ENCODE results near the gene WRNIP1. TPM values are rescaled to one million over a fixed set of nuclear protein-coding genes. Genes with fewer than 3 reads are reported as not detected.

WRNIP1 gene
- total and polyA plus RNA-seq, 7 experiments from 2014 or later, result 21.8 to 61.8 (median 37.8) TPM

- ChIA-PET POLR2A (interaction anchor here (0.6 to 1.9 kb wide), 3 partner anchors 8 to 13 kb away, joined by 3 to 8 read pairs (median 4); no protein-coding TSS in a partner anchor), CTCF (no interaction called here)
- Histone ChIP-seq H3K4me3 (ENCODE audit: low read length) (no peak overlapping the region), H3K27me3 (ENCODE audit: control insufficient read depth in 2 of 2, insufficient read depth in 2 of 2, low read length in 2 of 2) (no peaks in the 10 kb centered on the region), H3K36me3 (ENCODE audit: control insufficient read depth in 2 of 3, insufficient read depth in 3 of 3, low read length in 3 of 3) (no peaks in the 10 kb centered on the region), H3K9me3 (ENCODE audit: control insufficient read depth in 2 of 3, low read length in 3 of 3) (no peaks in the 10 kb centered on the region), H3K4me1 (ENCODE audit: control insufficient read depth in 2 of 2, insufficient read depth in 2 of 2, low read length in 2 of 2) (no peaks in the 10 kb centered on the region), H3K27ac (ENCODE audit: low read depth, low read length) (no peak overlapping the region)
- no peaks in the 10 kb centered on the region for H3K9me3 Mint-ChIP-seq
- no peaks in the 10 kb centered on the region for H3K27me3 Mint-ChIP-seq
- peaks cover 0 to 26% (median 12%) of the 10 kb centered on the region in 5 donors for H3K36me3 Mint-ChIP-seq
- H3K4me3 Mint-ChIP-seq, result no peak overlapping the region
- intact Hi-C loops (cut with micrococcal nuclease), result no loop called here
- DNase-seq (no peak), ATAC-seq (no peak)
- H3K27ac Mint-ChIP-seq, result no peak overlapping the region
- H3K4me1 Mint-ChIP-seq, result peaks cover 2 to 13% (median 6%) of the 10 kb centered on the region in 7 donors
These were observed 61.9 kb downstream of the WRNIP1 start for GRCh38 chr6:2827142-2827541.

DNA sequence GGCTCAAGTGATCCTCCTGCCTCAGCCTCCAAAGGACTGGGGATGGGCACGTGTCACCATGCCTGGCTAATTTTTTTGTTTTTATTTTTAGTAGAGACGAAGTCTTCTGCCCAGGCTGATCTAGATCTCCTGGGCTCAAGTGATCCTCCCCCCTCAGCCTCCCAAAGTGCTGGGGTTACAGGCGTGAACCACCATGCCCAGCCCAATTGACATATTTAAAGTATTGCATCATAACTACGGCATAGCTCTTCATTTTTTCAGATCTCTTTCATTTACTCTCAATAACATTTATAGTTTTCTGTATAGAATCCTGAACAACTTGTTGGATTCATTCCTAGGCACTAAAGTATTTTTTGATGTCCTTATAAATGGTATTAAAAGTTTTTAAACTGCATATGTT lies 63.4 kb downstream of the WRNIP1 start:
- POLR2A ChIA-PET, result interaction anchor here (0.6 to 1.9 kb wide), 4 partner anchors 9 to 51 kb away, joined by 3 to 8 read pairs (median 4); partner anchors contain the start of gene SERPINB1
- CTCF ChIA-PET, result interaction anchor here (1.2 to 1.3 kb wide), 2 partner anchors 104 to 158 kb away, joined by 3 to 4 read pairs; no protein-coding TSS in a partner anchor
- Histone ChIP-seq H3K4me3 (ENCODE audit: low read length) (no peak overlapping the region), H3K27ac (ENCODE audit: low read depth, low read length) (no peak overlapping the region), H3K9me3 (ENCODE audit: control insufficient read depth in 2 of 3, low read length in 3 of 3) (no peaks in the 10 kb centered on the region), H3K4me1 (ENCODE audit: control insufficient read depth in 2 of 2, insufficient read depth in 2 of 2, low read length in 2 of 2) (no peaks in the 10 kb centered on the region), H3K36me3 (ENCODE audit: control insufficient read depth in 2 of 3, insufficient read depth in 3 of 3, low read length in 3 of 3) (peaks cover 0 to 8% (median 0%) of the 10 kb centered on the region in 3 experiments), H3K27me3 (ENCODE audit: control insufficient read depth in 2 of 2, insufficient read depth in 2 of 2, low read length in 2 of 2) (no peaks in the 10 kb centered on the region)
- ATAC-seq (no peak), DNase-seq (no peak)
- Mint-ChIP-seq H3K36me3 (peaks cover 0 to 27% (median 9%) of the 10 kb centered on the region in 5 donors), H3K4me1 (peaks cover 2 to 13% (median 6%) of the 10 kb centered on the region in 7 donors), H3K27me3 (no peaks in the 10 kb centered on the region), H3K4me3 (no peak overlapping the region), H3K27ac (no peak overlapping the region), H3K9me3 (no peaks in the 10 kb centered on the region)
- intact Hi-C loops (cut with micrococcal nuclease), result no loop called here

DNA sequence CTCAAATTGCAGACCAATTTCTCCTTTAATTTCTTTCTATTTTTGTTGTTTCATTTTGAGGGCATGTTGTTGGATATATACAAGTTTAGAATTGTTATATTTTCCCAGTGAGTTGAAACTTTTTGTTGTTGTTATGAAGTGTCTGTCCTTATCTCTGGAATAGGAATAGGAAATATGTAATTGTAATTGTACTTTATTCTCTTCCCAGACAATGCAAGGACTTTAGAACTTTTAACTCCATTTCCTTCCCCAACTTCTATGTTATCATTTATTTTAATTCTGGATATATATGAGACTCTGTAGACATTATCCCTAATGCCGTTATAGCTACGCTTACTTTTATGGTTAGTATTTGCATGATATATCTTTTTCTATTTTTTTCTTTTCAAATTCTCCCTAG lies 64.1 kb downstream of the WRNIP1 start:
- no peak overlapping the region for H3K27ac Mint-ChIP-seq
- H3K9me3 Mint-ChIP-seq, result no peaks in the 10 kb centered on the region
- intact Hi-C loops (cut with micrococcal nuclease), result no loop called here
- no peaks in the 10 kb centered on the region for H3K9me3 ChIP-seq (ENCODE audit: control insufficient read depth in 2 of 3, low read length in 3 of 3)
- no peak overlapping the region for H3K4me3 ChIP-seq (ENCODE audit: low read length)
- POLR2A ChIA-PET, result interaction anchor here (1.2 to 1.9 kb wide), 3 partner anchors 8 to 13 kb away, joined by 3 to 8 read pairs (median 4); partner anchors contain the start of gene SERPINB1
- H3K27me3 ChIP-seq (ENCODE audit: control insufficient read depth in 2 of 2, insufficient read depth in 2 of 2, low read length in 2 of 2), result no peaks in the 10 kb centered on the region
- H3K4me1 Mint-ChIP-seq, result peaks cover 5 to 14% (median 7%) of the 10 kb centered on the region in 7 donors
- peaks cover 5 to 33% (median 14%) of the 10 kb centered on the region in 5 donors for H3K36me3 Mint-ChIP-seq
- CTCF ChIA-PET, result interaction anchor here (1.2 to 1.3 kb wide), 2 partner anchors 104 to 158 kb away, joined by 3 to 4 read pairs; no protein-coding TSS in a partner anchor
- H3K27ac ChIP-seq (ENCODE audit: low read depth, low read length), result no peak overlapping the region
- H3K4me3 Mint-ChIP-seq, result no peak overlapping the region
- H3K36me3 ChIP-seq (ENCODE audit: control insufficient read depth in 2 of 3, insufficient read depth in 3 of 3, low read length in 3 of 3), result peaks cover 0 to 15% (median 0%) of the 10 kb centered on the region in 3 experiments
- no peak for ATAC-seq
- no peaks in the 10 kb centered on the region for H3K27me3 Mint-ChIP-seq
- H3K4me1 ChIP-seq (ENCODE audit: control insufficient read depth in 2 of 2, insufficient read depth in 2 of 2, low read length in 2 of 2), result no peaks in the 10 kb centered on the region
- no peak for DNase-seq

GRCh38 chr6:2830183-2830582 lies 65.0 kb downstream of the WRNIP1 start:
- Mint-ChIP-seq H3K36me3 (peaks cover 8 to 38% (median 23%) of the 10 kb centered on the region in 5 donors), H3K27me3 (no peaks in the 10 kb centered on the region), H3K4me1 (peaks cover 10 to 23% (median 13%) of the 10 kb centered on the region in 7 donors), H3K9me3 (peaks cover 0 to 1% (median 0%) of the 10 kb centered on the region in 11 donors), H3K4me3 (no peak overlapping the region), H3K27ac (peak overlapping the region in 1 of 9 donors; percentile 22)
- ChIA-PET POLR2A (no interaction called here), CTCF (no interaction called here)
- H3K27me3 ChIP-seq (ENCODE audit: control insufficient read depth in 2 of 2, insufficient read depth in 2 of 2, low read length in 2 of 2), result no peaks in the 10 kb centered on the region
- H3K4me1 ChIP-seq (ENCODE audit: control insufficient read depth in 2 of 2, insufficient read depth in 2 of 2, low read length in 2 of 2), result no peaks in the 10 kb centered on the region
- H3K4me3 ChIP-seq (ENCODE audit: low read length), result no peak overlapping the region
- no peaks in the 10 kb centered on the region for H3K9me3 ChIP-seq (ENCODE audit: control insufficient read depth in 2 of 3, low read length in 3 of 3)
- no peak overlapping the region for H3K27ac ChIP-seq (ENCODE audit: low read depth, low read length)
- intact Hi-C loops (cut with micrococcal nuclease), result no loop called here
- no peak for DNase-seq
- no peak for ATAC-seq
- peaks cover 0 to 24% (median 0%) of the 10 kb centered on the region in 3 experiments for H3K36me3 ChIP-seq (ENCODE audit: control insufficient read depth in 2 of 3, insufficient read depth in 3 of 3, low read length in 3 of 3)

DNA sequence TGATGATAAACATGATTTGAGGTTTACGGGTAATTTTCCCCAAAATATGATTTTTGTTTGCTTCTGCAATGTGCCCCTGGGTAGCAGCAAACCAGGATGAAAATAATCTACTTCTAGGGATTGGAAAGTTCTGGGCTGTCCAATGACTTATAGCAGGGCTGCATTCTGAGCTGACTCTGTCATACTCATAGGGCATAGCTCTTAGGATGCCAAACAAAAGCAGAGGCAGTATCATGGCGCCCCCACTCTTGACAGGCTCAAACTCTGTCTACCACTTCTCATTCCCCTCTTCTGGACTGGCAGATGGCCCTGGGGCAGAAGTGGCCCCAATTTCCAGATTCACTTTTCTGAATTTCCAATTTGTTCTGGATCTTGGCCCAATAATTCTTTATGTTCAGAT lies 66.2 kb downstream of the WRNIP1 start:
- Mint-ChIP-seq H3K4me3 (no peak overlapping the region), H3K27ac (peak overlapping the region in 2 of 9 donors; percentile 36 to 45), H3K36me3 (peaks cover 13 to 49% (median 34%) of the 10 kb centered on the region in 5 donors), H3K27me3 (no peaks in the 10 kb centered on the region), H3K4me1 (peaks cover 13 to 28% (median 20%) of the 10 kb centered on the region in 7 donors), H3K9me3 (peaks cover 0 to 1% (median 0%) of the 10 kb centered on the region in 11 donors)
- ATAC-seq, result no peak
- Histone ChIP-seq H3K27ac (ENCODE audit: low read depth, low read length) (no peak overlapping the region), H3K4me3 (ENCODE audit: low read length) (no peak overlapping the region), H3K27me3 (ENCODE audit: control insufficient read depth in 2 of 2, insufficient read depth in 2 of 2, low read length in 2 of 2) (no peaks in the 10 kb centered on the region), H3K36me3 (ENCODE audit: control insufficient read depth in 2 of 3, insufficient read depth in 3 of 3, low read length in 3 of 3) (peaks cover 0 to 35% (median 11%) of the 10 kb centered on the region in 3 experiments), H3K4me1 (ENCODE audit: control insufficient read depth in 2 of 2, insufficient read depth in 2 of 2, low read length in 2 of 2) (no peaks in the 10 kb centered on the region), H3K9me3 (ENCODE audit: control insufficient read depth in 2 of 3, low read length in 3 of 3) (no peaks in the 10 kb centered on the region)
- ChIA-PET CTCF (interaction anchor here (0.6 to 1.7 kb wide), 2 partner anchors 14 to 105 kb away, joined by 3 to 5 read pairs; no protein-coding TSS in a partner anchor), POLR2A (no interaction called here)
- no peak for DNase-seq
- intact Hi-C loops (cut with micrococcal nuclease), result no loop called here

GRCh38 chr6:2834262-2834661 lies 69.1 kb downstream of the WRNIP1 start:
- no peak overlapping the region for H3K27ac ChIP-seq (ENCODE audit: low read depth, low read length)
- Mint-ChIP-seq H3K4me3 (no peak overlapping the region), H3K36me3 (peaks cover 13 to 62% (median 44%) of the 10 kb centered on the region in 5 donors), H3K4me1 (peaks cover 21 to 42% (median 40%) of the 10 kb centered on the region in 7 donors), H3K9me3 (peaks cover 0 to 1% (median 0%) of the 10 kb centered on the region in 11 donors), H3K27ac (peak overlapping the region in 1 of 9 donors; percentile 43), H3K27me3 (no peaks in the 10 kb centered on the region)
- DNase-seq (no peak), ATAC-seq (no peak)
- intact Hi-C loops (cut with micrococcal nuclease), result no loop called here
- H3K4me3 ChIP-seq (ENCODE audit: low read length), result no peak overlapping the region
- peaks cover 0 to 52% (median 18%) of the 10 kb centered on the region in 3 experiments for H3K36me3 ChIP-seq (ENCODE audit: control insufficient read depth in 2 of 3, insufficient read depth in 3 of 3, low read length in 3 of 3)
- H3K27me3 ChIP-seq (ENCODE audit: control insufficient read depth in 2 of 2, insufficient read depth in 2 of 2, low read length in 2 of 2), result no peaks in the 10 kb centered on the region
- peaks cover 2 to 4% of the 10 kb centered on the region in 2 donors for H3K4me1 ChIP-seq (ENCODE audit: control insufficient read depth in 2 of 2, insufficient read depth in 2 of 2, low read length in 2 of 2)
- H3K9me3 ChIP-seq (ENCODE audit: control insufficient read depth in 2 of 3, low read length in 3 of 3), result no peaks in the 10 kb centered on the region
- POLR2A ChIA-PET, result interaction anchor here (0.6 kb wide), 1 partner anchor 155 kb away, joined by 3 read pairs; no protein-coding TSS in a partner anchor
- CTCF ChIA-PET, result interaction anchor here (0.5 to 1.5 kb wide), 4 partner anchors 37 to 96 kb away, joined by 3 read pairs; no protein-coding TSS in a partner anchor

Data from naive thymus-derived CD4-positive, alpha-beta T cell (primary cell).